Activated gamma-delta T cell treated with anti-CD3 and anti-CD28 coated beads, Interleukin-2, amount 50 U/mL, for 16 hours (primary cell): Measurements from ENCODE around the gene IQCH.
"Not testable (repeated sequence)": the region's sequence is repeated elsewhere in the genome, so short reads cannot be mapped to it uniquely, and the experiment has no call there.

ENCODE experiments used
- DNase-seq: peaks from one replicate; pipeline ENCODE4 v3.0.0-alpha.2; 2020; ENCODE audit warnings: low read depth

Gene IQCH

GRCh38 chr15:67358812-67359211 lies 104.2 kb downstream of the IQCH start:
- DNase-seq, result no peak

GRCh38 chr15:67359431-67360079 lies 105.0 kb downstream of the IQCH start:
- DNase-seq, result no peak

GRCh38 chr15:67361100-67361499 lies 106.5 kb downstream of the IQCH start:
- DNase-seq, result no peak

- DNase-seq, result not testable (repeated sequence)
These were observed 109.1 kb downstream of the IQCH start for GRCh38 chr15:67363712-67364111.

GRCh38 chr15:67365994-67366393 lies 111.4 kb downstream of the IQCH start:
- no peak for DNase-seq

GRCh38 chr15:67366904-67367303 lies 112.3 kb downstream of the IQCH start:
- no peak for DNase-seq

- no peak for DNase-seq
These were observed 114.9 kb downstream of the IQCH start for GRCh38 chr15:67369359-67369998.

- no peak for DNase-seq
These were observed 115.8 kb downstream of the IQCH start for GRCh38 chr15:67370206-67370954.

- no peak for DNase-seq
These were observed 118.0 kb downstream of the IQCH start for GRCh38 chr15:67372543-67372942.

GRCh38 chr15:67372986-67373675 lies 118.5 kb downstream of the IQCH start:
- no peak for DNase-seq

GRCh38 chr15:67373971-67374370 lies 119.4 kb downstream of the IQCH start:
- no peak for DNase-seq

GRCh38 chr15:67379530-67379929 lies 124.9 kb downstream of the IQCH start:
- no peak for DNase-seq

GRCh38 chr15:67380921-67381320 lies 126.3 kb downstream of the IQCH start:
- DNase-seq, result no peak

GRCh38 chr15:67381416-67382045 lies 126.9 kb downstream of the IQCH start:
- no peak for DNase-seq

- DNase-seq, result no peak
These were observed 128.1 kb downstream of the IQCH start for GRCh38 chr15:67382723-67383122.

GRCh38 chr15:67383899-67384298 lies 129.3 kb downstream of the IQCH start:
- DNase-seq, result no peak

- DNase-seq, result no peak
These were observed 130.2 kb downstream of the IQCH start for GRCh38 chr15:67384761-67385160.

GRCh38 chr15:67385971-67386370 lies 131.4 kb downstream of the IQCH start:
- DNase-seq, result no peak

GRCh38 chr15:67386947-67387346 lies 132.4 kb downstream of the IQCH start:
- DNase-seq, result no peak

- DNase-seq, result no peak
These were observed 135.4 kb downstream of the IQCH start for GRCh38 chr15:67389975-67390374.

GRCh38 chr15:67394873-67395639 lies 140.5 kb downstream of the IQCH start:
- DNase-seq, result no peak
